Chondrocyte (in vitro differentiated cells): Measurements from ENCODE around the gene CNKSR3. TPM values are rescaled to one million over a fixed set of nuclear protein-coding genes. Genes with fewer than 3 reads are reported as not detected.

ENCODE experiments used
- DNase-seq: peaks from one replicate; pipeline ENCODE4 v3.0.0; 2021; ENCODE audit warnings: mixed read lengths, low spot score
- H3K27ac Mint-ChIP-seq: one replicate; pipeline ENCODE4 v1.8.0; 2021; ENCODE audit warnings: mild to moderate bottlenecking, moderate library complexity, mixed read lengths; ENCODE audit not compliant: unreplicated experiment
- H3K27me3 Mint-ChIP-seq: 2 replicates; pipeline ENCODE4 v1.8.0; 2021; ENCODE audit warnings: low read depth, mixed read lengths
- H3K36me3 Mint-ChIP-seq: 2 replicates; pipeline ENCODE4 v1.8.0; 2021; ENCODE audit warnings: low read depth, mixed read lengths
- H3K4me1 Mint-ChIP-seq: 2 replicates; pipeline ENCODE4 v1.8.0; 2021; ENCODE audit warnings: low read depth, mild to moderate bottlenecking, mixed read lengths
- H3K4me3 Mint-ChIP-seq: one replicate; pipeline ENCODE4 v1.8.0; 2021; ENCODE audit warnings: mild to moderate bottlenecking, moderate library complexity, mixed read lengths; ENCODE audit not compliant: unreplicated experiment
- H3K9me3 Mint-ChIP-seq: 2 replicates; pipeline ENCODE4 v1.8.0; 2021; ENCODE audit warnings: low read depth, mixed read lengths
- total RNA-seq: library from RNA; stranded (reverse); gene quantifications from 3 replicates; pipeline ENCODE4 v1.2.1, GENCODE V29; 2021
- TF ChIP-seq, protein P1 (sequence below): fragments of 200-600 bp; sonication (generic); IDR thresholded peaks from 2 replicates; pipeline ENCODE4 v1.5.0; 2021; ENCODE audit warnings: antibody characterized with exemption, mild to moderate bottlenecking, moderate library complexity

The CNKSR3 gene
- total RNA-seq, 1 donor from 2014 or later = 14.2 TPM

DNA sequence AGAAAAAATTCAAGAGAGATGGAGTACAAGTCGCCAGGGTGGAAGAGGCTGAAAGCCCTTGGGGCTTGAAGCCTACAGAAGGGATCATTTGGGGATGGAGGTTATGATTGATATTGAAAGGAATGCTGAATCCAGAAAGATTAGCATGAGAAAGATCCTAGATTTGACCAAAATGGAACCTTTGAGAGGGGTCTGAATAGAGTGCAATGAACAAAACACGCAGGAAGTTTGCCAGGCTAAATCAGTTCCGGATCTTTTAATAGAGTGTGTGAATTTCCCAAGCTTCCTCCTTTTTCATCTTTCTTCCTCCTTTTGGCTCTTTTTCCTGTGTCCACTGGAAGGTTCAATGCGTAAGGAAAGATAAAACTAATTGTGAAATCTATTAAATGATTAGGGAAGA lies 169.1 kb downstream of the CNKSR3 start:
- Mint-ChIP-seq H3K36me3 (no peaks in the 10 kb centered on the region), H3K4me1 (peaks cover 4% of the 10 kb centered on the region), H3K4me3 (no peak overlapping the region), H3K27me3 (no peaks in the 10 kb centered on the region), H3K9me3 (peaks cover under 1% of the 10 kb centered on the region), H3K27ac (no peak overlapping the region)
- TF ChIP-seq, protein P1, sequence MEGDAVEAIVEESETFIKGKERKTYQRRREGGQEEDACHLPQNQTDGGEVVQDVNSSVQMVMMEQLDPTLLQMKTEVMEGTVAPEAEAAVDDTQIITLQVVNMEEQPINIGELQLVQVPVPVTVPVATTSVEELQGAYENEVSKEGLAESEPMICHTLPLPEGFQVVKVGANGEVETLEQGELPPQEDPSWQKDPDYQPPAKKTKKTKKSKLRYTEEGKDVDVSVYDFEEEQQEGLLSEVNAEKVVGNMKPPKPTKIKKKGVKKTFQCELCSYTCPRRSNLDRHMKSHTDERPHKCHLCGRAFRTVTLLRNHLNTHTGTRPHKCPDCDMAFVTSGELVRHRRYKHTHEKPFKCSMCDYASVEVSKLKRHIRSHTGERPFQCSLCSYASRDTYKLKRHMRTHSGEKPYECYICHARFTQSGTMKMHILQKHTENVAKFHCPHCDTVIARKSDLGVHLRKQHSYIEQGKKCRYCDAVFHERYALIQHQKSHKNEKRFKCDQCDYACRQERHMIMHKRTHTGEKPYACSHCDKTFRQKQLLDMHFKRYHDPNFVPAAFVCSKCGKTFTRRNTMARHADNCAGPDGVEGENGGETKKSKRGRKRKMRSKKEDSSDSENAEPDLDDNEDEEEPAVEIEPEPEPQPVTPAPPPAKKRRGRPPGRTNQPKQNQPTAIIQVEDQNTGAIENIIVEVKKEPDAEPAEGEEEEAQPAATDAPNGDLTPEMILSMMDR = no peak
- no peak for DNase-seq

Other genes starting within 250 kb of the CNKSR3 start
- not detected in 3 replicates for gene IPCEF1, start 153.9 kb downstream of the CNKSR3 start, total RNA-seq
- gene SCAF8, start 222.7 kb upstream of the CNKSR3 start, total RNA-seq = 36.3 to 36.7 TPM (median 36.7 TPM) in 3 replicates